ENCODE measurements around the gene CCDC57. TPM values are rescaled to one million over a fixed set of nuclear protein-coding genes. Genes with fewer than 3 reads are reported as not detected.

CCDC57 gene
- total RNA-seq, 1 experiment from 2014 or later = 36.6 TPM

DNA sequence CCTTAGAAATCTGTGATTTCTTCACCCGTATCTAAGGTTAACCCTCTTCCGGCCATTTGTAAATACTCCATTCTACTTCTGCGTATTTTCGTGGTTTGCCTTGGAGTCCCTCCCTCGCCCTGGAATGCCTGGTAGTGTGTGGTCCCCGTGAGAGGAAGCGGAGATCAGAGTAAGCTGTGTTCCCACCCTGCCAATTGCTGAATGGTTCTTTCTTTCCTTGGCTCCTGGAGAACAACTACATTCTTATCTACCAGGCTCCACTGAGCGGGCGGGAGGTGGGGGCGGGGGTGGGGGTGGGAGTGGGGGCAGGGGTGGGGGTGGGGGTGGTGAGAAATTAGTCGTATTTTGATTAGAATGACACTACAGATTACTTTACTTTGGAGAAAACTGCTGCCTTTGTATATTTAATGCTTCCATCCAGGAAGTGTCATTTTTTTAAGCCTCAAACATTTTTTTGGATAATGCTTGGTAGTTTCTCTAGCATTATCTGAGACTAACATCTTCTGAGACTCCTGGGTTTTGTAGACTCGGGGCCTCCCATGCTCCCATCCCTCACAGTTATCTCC, 93.7 kb downstream of the CCDC57 start:
- Histone ChIP-seq H2AFZ (ENCODE audit: low read length) (no peak overlapping the region), H3F3A (ENCODE audit: low read length, unreplicated experiment) (no peaks in the 10 kb centered on the region), H3K9ac (ENCODE audit: low read length) (no peak overlapping the region), H3K27me3 (ENCODE audit: low read length) (no peaks in the 10 kb centered on the region), H3K4me3 (ENCODE audit: low read length) (no peak overlapping the region), H3K79me2 (ENCODE audit: low read length) (no peaks in the 10 kb centered on the region), H3K27ac (ENCODE audit: low read length) (no peak overlapping the region), H3K9me3 (ENCODE audit: low read length) (no peaks in the 10 kb centered on the region), H3K4me2 (ENCODE audit: low read length) (no peak overlapping the region), H3K36me3 (ENCODE audit: low read depth, low read length) (no peaks in the 10 kb centered on the region), H3K9me2 (replicated peaks; ENCODE audit: low read length) (no peaks in the 10 kb centered on the region), H3K4me1 (ENCODE audit: insufficient read depth, low read length) (no peaks in the 10 kb centered on the region), H4K20me1 (ENCODE audit: low read length) (no peaks in the 10 kb centered on the region)
- TF ChIP-seq EZH2phosphoT487 (IDR thresholded peaks at IDR 0.05; ENCODE audit: borderline replicate concordance, low read length) = no peak
- no peak for TF ChIP-seq EZH2 (IDR thresholded peaks at IDR 0.05; ENCODE audit: low read length, unreplicated experiment)
- no peak for TF ChIP-seq CTCF (conservative IDR thresholded peaks at IDR 0.05; ENCODE audit: low read depth, low read length)
- DNase-seq = no peak
- ChIA-PET CTCF (no interaction called here), POLR2A (ENCODE audit: unreplicated experiment) (no interaction called here)
- no peak for ATAC-seq
- no TSS peak for BruUV-seq (replicated peaks)
- intact Hi-C loops (cut with micrococcal nuclease) = no loop called here

GRCh38 chr17:82118168-82118814, 94.4 kb downstream of the CCDC57 start:
- Histone ChIP-seq H4K20me1 (ENCODE audit: low read length) (no peaks in the 10 kb centered on the region), H3K79me2 (ENCODE audit: low read length) (no peaks in the 10 kb centered on the region), H3K4me3 (ENCODE audit: low read length) (no peak overlapping the region), H3K36me3 (ENCODE audit: low read depth, low read length) (no peaks in the 10 kb centered on the region), H3K9ac (ENCODE audit: low read length) (no peak overlapping the region), H3K27me3 (ENCODE audit: low read length) (no peaks in the 10 kb centered on the region), H3K4me1 (ENCODE audit: insufficient read depth, low read length) (no peaks in the 10 kb centered on the region), H3F3A (ENCODE audit: low read length, unreplicated experiment) (no peaks in the 10 kb centered on the region), H3K9me2 (replicated peaks; ENCODE audit: low read length) (no peaks in the 10 kb centered on the region), H3K9me3 (ENCODE audit: low read length) (no peaks in the 10 kb centered on the region), H3K4me2 (ENCODE audit: low read length) (no peak overlapping the region), H3K27ac (ENCODE audit: low read length) (no peak overlapping the region), H2AFZ (ENCODE audit: low read length) (no peak overlapping the region)
- POLR2A ChIA-PET (ENCODE audit: unreplicated experiment) = no interaction called here
- no TSS peak for BruUV-seq (replicated peaks)
- CTCF ChIA-PET = no interaction called here
- ATAC-seq (no peak), DNase-seq (no peak)
- intact Hi-C loops (cut with micrococcal nuclease) = no loop called here
- no peak for TF ChIP-seq CTCF (conservative IDR thresholded peaks at IDR 0.05; ENCODE audit: low read depth, low read length)
- no peak for TF ChIP-seq EZH2phosphoT487 (IDR thresholded peaks at IDR 0.05; ENCODE audit: borderline replicate concordance, low read length)
- TF ChIP-seq EZH2 (IDR thresholded peaks at IDR 0.05; ENCODE audit: low read length, unreplicated experiment) = no peak
